ENCODE results near the gene TAF3. TPM values are rescaled to one million over a fixed set of nuclear protein-coding genes. Genes with fewer than 3 reads are reported as not detected.
"Not testable (repeated sequence)": the region's sequence is repeated elsewhere in the genome, so short reads cannot be mapped to it uniquely, and the experiment has no call there.

The TAF3 gene
- total RNA-seq, 1 donor from 2014 or later: 7.7 TPM

- DNase-seq (ENCODE audit: low spot score): no peak
These were observed 7.9 kb upstream of the TAF3 start for GRCh38 chr10:7810443-7810842.

- DNase-seq (ENCODE audit: low spot score): no peak
These were observed 7.3 kb upstream of the TAF3 start for GRCh38 chr10:7811000-7811399.

- DNase-seq (ENCODE audit: low spot score): not testable (repeated sequence)
These were observed 6.6 kb upstream of the TAF3 start for GRCh38 chr10:7811743-7812142.

GRCh38 chr10:7813481-7813880 lies 4.8 kb upstream of the TAF3 start:
- DNase-seq (ENCODE audit: low spot score): no peak

- DNase-seq (ENCODE audit: low spot score): no peak
These were observed 729 bp upstream of the TAF3 start for GRCh38 chr10:7817576-7817975.

GRCh38 chr10:7817984-7818294 lies 366 bp upstream of the TAF3 start:
- DNase-seq (ENCODE audit: low spot score): no peak

- peak; percentile 45 for DNase-seq (ENCODE audit: low spot score)
These were observed 786 bp downstream of the TAF3 start for GRCh38 chr10:7819121-7819460.

- DNase-seq (ENCODE audit: low spot score): no peak
These were observed 5.9 kb downstream of the TAF3 start for GRCh38 chr10:7824251-7824650.

GRCh38 chr10:7826971-7827370 lies 8.7 kb downstream of the TAF3 start:
- no peak for DNase-seq (ENCODE audit: low spot score)

GRCh38 chr10:7829289-7829834 lies 11.1 kb downstream of the TAF3 start:
- no peak for DNase-seq (ENCODE audit: low spot score)

- no peak for DNase-seq (ENCODE audit: low spot score)
These were observed 13.8 kb downstream of the TAF3 start for GRCh38 chr10:7832060-7832459.

- no peak for DNase-seq (ENCODE audit: low spot score)
These were observed 14.9 kb downstream of the TAF3 start for GRCh38 chr10:7833210-7833609.

GRCh38 chr10:7834262-7834661 lies 16.0 kb downstream of the TAF3 start:
- DNase-seq (ENCODE audit: low spot score): no peak

- DNase-seq (ENCODE audit: low spot score): no peak
These were observed 18.3 kb downstream of the TAF3 start for GRCh38 chr10:7836571-7836970.

- DNase-seq (ENCODE audit: low spot score): no peak
These were observed 28.3 kb downstream of the TAF3 start for GRCh38 chr10:7846591-7846990.

GRCh38 chr10:7853226-7853842 lies 35.0 kb downstream of the TAF3 start:
- DNase-seq (ENCODE audit: low spot score): no peak

GRCh38 chr10:7853890-7854289 lies 35.6 kb downstream of the TAF3 start:
- no peak for DNase-seq (ENCODE audit: low spot score)

GRCh38 chr10:7855205-7855604 lies 36.9 kb downstream of the TAF3 start:
- no peak for DNase-seq (ENCODE audit: low spot score)

- DNase-seq (ENCODE audit: low spot score): no peak
These were observed 38.4 kb downstream of the TAF3 start for GRCh38 chr10:7856678-7857077.

- DNase-seq (ENCODE audit: low spot score): no peak
These were observed 39.0 kb downstream of the TAF3 start for GRCh38 chr10:7857262-7857661.

- no peak for DNase-seq (ENCODE audit: low spot score)
These were observed 43.3 kb downstream of the TAF3 start for GRCh38 chr10:7861509-7862120.

GRCh38 chr10:7862121-7862514 lies 43.8 kb downstream of the TAF3 start:
- DNase-seq (ENCODE audit: low spot score): no peak

- no peak for DNase-seq (ENCODE audit: low spot score)
These were observed 47.9 kb downstream of the TAF3 start for GRCh38 chr10:7866176-7866575.

GRCh38 chr10:7872041-7872442 lies 53.7 kb downstream of the TAF3 start:
- no peak for DNase-seq (ENCODE audit: low spot score)
